Prostate gland (tissue), 2 donors: ENCODE measurements around the gene TMEM131. TPM values are rescaled to one million over a fixed set of nuclear protein-coding genes. Genes with fewer than 3 reads are reported as not detected.

Experiments used
- DNase-seq: peaks from one replicate; pipeline ENCODE4 v3.0.0-alpha.2; 2019; ENCODE audit warnings: low spot score
- H3K27ac ChIP-seq, 2 donors: fragments of 200-600 bp; sonication (generic); 2 replicates each; pipeline ENCODE4 v1.5.1; 2017 to 2019
- H3K27me3 ChIP-seq: fragments of 200-600 bp; sonication (generic); replicated peaks from 2 replicates; pipeline ENCODE4 v1.5.1; 2019; ENCODE audit not compliant: insufficient read depth
- H3K36me3 ChIP-seq, 2 donors: fragments of 200-600 bp; sonication (generic); 1 replicate in 1 of 2; 2 replicates in 1 of 2; pipeline versions ENCODE4 v1.5.1 to v1.8.1; 2017 to 2019
- H3K4me1 ChIP-seq: fragments of 200-600 bp; sonication (generic); replicated peaks from 2 replicates; pipeline ENCODE4 v1.5.1; 2019
- H3K4me3 ChIP-seq, 2 donors: fragments of 200-600 bp; sonication (generic); 2 replicates each; pipeline ENCODE4 v1.5.1; 2017 to 2019
- H3K9me3 ChIP-seq: fragments of 200-600 bp; sonication (generic); 2 replicates; pipeline ENCODE4 v1.5.1; 2017
- POLR2A ChIP-seq: fragments of 450-650 bp; IDR thresholded peaks from one replicate; pipeline ENCODE4 v1.6.1; 2016; ENCODE audit warnings: antibody characterized with exemption, mild to moderate bottlenecking
- POLR2AphosphoS5 ChIP-seq: sonication (generic); formaldehyde crosslinking; IDR thresholded peaks from one replicate; pipeline ENCODE4 v1.6.1; 2017; ENCODE audit warnings: antibody characterized with exemption
- WGBS: methylation state at CpG from one replicate; pipeline ENCODE4 v1.1.5; 2018; 5-methylcytosine and 5-hydroxymethylcytosine counted together
- intact Hi-C: fragments of 100-400 bp; cut with DNase I; formaldehyde crosslinking; loops from one replicate; pipeline ENCODE4 v1.14.2; 2022
- total RNA-seq, 2 donors: library from RNA; depleted of rRNA; stranded (reverse); fragments of >200 nt; gene quantifications; one replicate each; pipeline ENCODE4 v1.1.0, GENCODE V29; 2016
- TF ChIP-seq, protein P1 (sequence below), 4 experiments: fragments of 200-600 bp in 2 of 4; fragments of 450-650 bp in 2 of 4; sonication (generic) in 2 of 4; IDR thresholded peaks; 1 replicate in 3 of 4; 2 replicates in 1 of 4; pipeline ENCODE4 v1.5.1; 2016 to 2019; ENCODE audit warnings: antibody characterized with exemption in 4 of 4, mild to moderate bottlenecking in 2 of 4, moderate library complexity in 2 of 4

Gene TMEM131
- total RNA-seq, 2 donors from 2014 or later: 40.6 to 42.0 TPM

- Histone ChIP-seq H3K4me1 (no peaks in the 10 kb centered on the region), H3K4me3 (no peak overlapping the region), H3K27ac (no peak overlapping the region), H3K9me3 (no peaks in the 10 kb centered on the region), H3K36me3 (no peaks in the 10 kb centered on the region), H3K27me3 (no peaks in the 10 kb centered on the region)
- intact Hi-C loops: no loop called here
- no peak for DNase-seq
- 67% methylated on average over 3 of the region's 3 CpGs for WGBS
- TF ChIP-seq POLR2AphosphoS5 (no peak), POLR2A (no peak)
- TF ChIP-seq, protein P1, sequence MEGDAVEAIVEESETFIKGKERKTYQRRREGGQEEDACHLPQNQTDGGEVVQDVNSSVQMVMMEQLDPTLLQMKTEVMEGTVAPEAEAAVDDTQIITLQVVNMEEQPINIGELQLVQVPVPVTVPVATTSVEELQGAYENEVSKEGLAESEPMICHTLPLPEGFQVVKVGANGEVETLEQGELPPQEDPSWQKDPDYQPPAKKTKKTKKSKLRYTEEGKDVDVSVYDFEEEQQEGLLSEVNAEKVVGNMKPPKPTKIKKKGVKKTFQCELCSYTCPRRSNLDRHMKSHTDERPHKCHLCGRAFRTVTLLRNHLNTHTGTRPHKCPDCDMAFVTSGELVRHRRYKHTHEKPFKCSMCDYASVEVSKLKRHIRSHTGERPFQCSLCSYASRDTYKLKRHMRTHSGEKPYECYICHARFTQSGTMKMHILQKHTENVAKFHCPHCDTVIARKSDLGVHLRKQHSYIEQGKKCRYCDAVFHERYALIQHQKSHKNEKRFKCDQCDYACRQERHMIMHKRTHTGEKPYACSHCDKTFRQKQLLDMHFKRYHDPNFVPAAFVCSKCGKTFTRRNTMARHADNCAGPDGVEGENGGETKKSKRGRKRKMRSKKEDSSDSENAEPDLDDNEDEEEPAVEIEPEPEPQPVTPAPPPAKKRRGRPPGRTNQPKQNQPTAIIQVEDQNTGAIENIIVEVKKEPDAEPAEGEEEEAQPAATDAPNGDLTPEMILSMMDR (IDR thresholded peaks at IDR 0.05): no peak
These were observed 198.4 kb downstream of the TMEM131 start for GRCh38 chr2:97797355-97797754.

GRCh38 chr2:97796465-97797126, 199.2 kb downstream of the TMEM131 start:
- no peaks in the 10 kb centered on the region for H3K9me3 ChIP-seq
- H3K36me3 ChIP-seq: no peaks in the 10 kb centered on the region
- H3K27ac ChIP-seq: no peak overlapping the region
- no peak for DNase-seq
- H3K4me3 ChIP-seq: no peak overlapping the region
- TF ChIP-seq POLR2A: no peak
- TF ChIP-seq, protein P1 (IDR thresholded peaks at IDR 0.05): no peak
- TF ChIP-seq POLR2AphosphoS5: no peak
- no peaks in the 10 kb centered on the region for H3K27me3 ChIP-seq
- no peaks in the 10 kb centered on the region for H3K4me1 ChIP-seq
- intact Hi-C loops: no loop called here
- 40% methylated on average over 2 of the region's 2 CpGs for WGBS

- H3K27me3 ChIP-seq: no peaks in the 10 kb centered on the region
- 94% methylated on average over 13 of the region's 14 CpGs for WGBS
- no peak for DNase-seq
- H3K4me1 ChIP-seq: no peaks in the 10 kb centered on the region
- no peak for TF ChIP-seq POLR2A
- no peak for TF ChIP-seq POLR2AphosphoS5
- TF ChIP-seq, protein P1 (IDR thresholded peaks at IDR 0.05): no peak
- no peak overlapping the region for H3K27ac ChIP-seq
- H3K36me3 ChIP-seq: no peaks in the 10 kb centered on the region
- no peaks in the 10 kb centered on the region for H3K9me3 ChIP-seq
- intact Hi-C loops: no loop called here
- no peak overlapping the region for H3K4me3 ChIP-seq
These were observed 203.3 kb downstream of the TMEM131 start for GRCh38 chr2:97792416-97792815.

DNA sequence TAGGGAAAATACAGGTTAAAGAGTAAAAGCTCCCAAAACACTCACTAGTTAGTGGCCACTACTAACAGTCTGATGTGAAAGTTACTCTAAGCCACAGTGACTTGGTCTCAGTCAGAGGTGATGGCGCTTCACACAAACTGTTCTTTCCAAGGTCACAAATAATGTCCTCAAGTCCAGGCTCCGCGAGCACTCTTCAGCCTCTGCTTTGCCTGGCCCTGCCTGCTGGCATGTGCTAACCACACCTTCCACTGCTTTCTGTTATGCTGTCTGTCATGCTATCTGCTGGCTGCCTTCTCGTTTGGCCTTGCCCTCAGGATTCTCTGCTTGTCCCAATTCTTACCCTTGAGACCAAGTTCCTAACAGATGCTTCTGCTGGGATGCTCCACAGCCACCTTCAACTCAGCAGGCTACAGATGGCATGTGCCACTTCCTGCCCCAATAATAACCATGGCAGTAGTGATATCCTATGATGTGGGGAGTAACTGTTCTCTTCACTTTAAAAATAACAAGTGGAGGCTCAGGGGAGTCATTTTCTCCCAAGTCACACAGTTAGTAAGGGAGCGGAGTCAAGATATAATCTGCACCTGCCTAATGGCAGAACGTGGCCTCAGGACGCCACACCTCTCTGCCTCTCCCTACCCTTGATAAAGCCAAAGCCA, 206.6 kb downstream of the TMEM131 start:
- Histone ChIP-seq H3K36me3 (no peaks in the 10 kb centered on the region), H3K9me3 (no peaks in the 10 kb centered on the region), H3K4me3 (no peak overlapping the region), H3K4me1 (no peaks in the 10 kb centered on the region), H3K27me3 (no peaks in the 10 kb centered on the region), H3K27ac (no peak overlapping the region)
- no peak for DNase-seq
- TF ChIP-seq, protein P1 (IDR thresholded peaks at IDR 0.05): no peak
- TF ChIP-seq POLR2AphosphoS5: no peak
- WGBS: 92% methylated on average over 7 of the region's 7 CpGs
- intact Hi-C loops: no loop called here

- H3K4me3 ChIP-seq: no peak overlapping the region
- H3K27me3 ChIP-seq: no peaks in the 10 kb centered on the region
- WGBS: 95% methylated on average over 2 of the region's 2 CpGs
- DNase-seq: no peak
- H3K27ac ChIP-seq: no peak overlapping the region
- intact Hi-C loops: no loop called here
- no peaks in the 10 kb centered on the region for H3K4me1 ChIP-seq
- TF ChIP-seq POLR2A (no peak), POLR2AphosphoS5 (no peak)
- TF ChIP-seq, protein P1 (IDR thresholded peaks at IDR 0.05): no peak
- H3K36me3 ChIP-seq: no peaks in the 10 kb centered on the region
- H3K9me3 ChIP-seq: no peaks in the 10 kb centered on the region
These were observed 209.9 kb downstream of the TMEM131 start for GRCh38 chr2:97785818-97786217.
